ENCODE data around the gene SLIT3.

DNA sequence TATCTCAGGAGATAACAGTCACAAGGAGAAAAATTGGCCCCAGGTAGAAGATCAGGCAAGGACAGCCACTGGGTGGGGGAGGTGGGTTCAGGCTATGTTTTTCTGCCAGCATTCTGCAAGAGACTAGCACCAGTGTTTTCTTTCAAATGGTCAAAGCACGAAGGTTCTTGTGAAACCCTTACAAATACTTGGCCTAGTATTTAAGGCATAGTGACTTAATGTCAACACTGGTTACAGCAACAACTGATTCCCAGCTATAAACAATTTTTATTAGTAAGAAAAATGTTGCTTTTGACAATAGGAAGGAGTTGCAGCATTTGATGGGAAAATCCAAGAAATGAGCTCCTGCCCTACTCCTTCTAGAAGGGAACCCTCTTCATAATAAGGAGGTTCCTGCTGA, 349.6 kb downstream of the SLIT3 start:
- TF ChIP-seq POLR2A (IDR thresholded peaks at IDR 0.05), result no peak
- TF ChIP-seq CTCF (IDR thresholded peaks at IDR 0.05), result no peak
